Breast epithelium (tissue), 3 donors: ENCODE results near the gene TXNL1. TPM values are rescaled to one million over a fixed set of nuclear protein-coding genes. Genes with fewer than 3 reads are reported as not detected.

ENCODE experiments used
- total RNA-seq, 3 donors: library from RNA; depleted of rRNA; stranded (reverse); fragments of >200 nt; gene quantifications; one replicate each; pipeline ENCODE4 v1.1.0, GENCODE V29; 2016

The TXNL1 gene
- total RNA-seq, 3 donors from 2014 or later: 35.4 to 47.0 (median 45.5) TPM

Other genes with a start within 250 kb of the TXNL1 start
- gene WDR7, start 12.8 kb upstream of the TXNL1 start, total RNA-seq: 10 to 100 TPM; 28.3 to 32.6 (median 31.1) TPM